PC-9 (cell line): Measurements from ENCODE around the gene PARP4. TPM values are rescaled to one million over a fixed set of nuclear protein-coding genes. Genes with fewer than 3 reads are reported as not detected.

Experiments
- BruUV-seq: library from RNA; stranded (reverse); fragments of 400-500 nt; replicated peaks from 2 replicates; lab custom pipeline; 2021; lab: Mats Ljungman, UMichigan
- CTCF ChIA-PET: fragments of 300-600 bp; sonication (Branson Sonifier 250); formaldehyde crosslinking; loops from one replicate; lab custom pipeline; 2022; ENCODE audit warnings: antibody characterized with exemption; lab: Charles Lee
- POLR2A ChIA-PET: fragments of 300-600 bp; sonication (Branson Sonifier 250); formaldehyde crosslinking; loops from one replicate; lab custom pipeline; 2022; ENCODE audit warnings: antibody characterized with exemption; ENCODE audit not compliant: unreplicated experiment; lab: Charles Lee
- DNase-seq, 2 experiments: peaks; one replicate each; pipeline versions ENCODE4 v3.0.0 to v3.0.0-alpha.2; 2015 to 2022; ENCODE audit warnings: mixed read lengths in 1 of 2
- H2AFZ ChIP-seq: fragments of 200-600 bp; sonication (generic); 2 replicates; pipeline ENCODE4 v1.8.1; 2017; ENCODE audit warnings: antibody characterized with exemption
- H3F3A ChIP-seq: fragments of 200-600 bp; sonication (generic); 2 replicates; pipeline ENCODE4 v1.8.1; 2017; ENCODE audit warnings: antibody characterized with exemption, mild to moderate bottlenecking, low read depth; ENCODE audit not compliant: insufficient read depth
- H3K27ac ChIP-seq: fragments of 200-600 bp; sonication (generic); 2 replicates; pipeline ENCODE4 v1.6.1; 2016; ENCODE audit warnings: mixed run types
- H3K27me3 ChIP-seq: fragments of 200-600 bp; sonication (generic); 2 replicates; pipeline ENCODE4 v1.6.1; 2016; ENCODE audit warnings: low read depth, mixed run types; ENCODE audit not compliant: insufficient read depth
- H3K36me3 ChIP-seq: fragments of 200-600 bp; sonication (generic); 2 replicates; pipeline ENCODE4 v1.6.1; 2016; ENCODE audit warnings: low read depth, mixed run types
- H3K4me1 ChIP-seq: fragments of 200-600 bp; sonication (generic); replicated peaks from 2 replicates; pipeline ENCODE4 v1.6.1; 2016; ENCODE audit warnings: mixed run types; ENCODE audit not compliant: insufficient read depth
- H3K4me2 ChIP-seq: fragments of 200-600 bp; sonication (generic); 2 replicates; pipeline ENCODE4 v1.6.1; 2017; ENCODE audit warnings: mixed run types
- H3K4me3 ChIP-seq: fragments of 200-600 bp; sonication (generic); 2 replicates; pipeline ENCODE4 v1.6.1; 2016; ENCODE audit warnings: mixed run types
- H3K79me2 ChIP-seq: fragments of 200-600 bp; sonication (generic); 2 replicates; pipeline ENCODE4 v1.6.1; 2017; ENCODE audit warnings: low read depth, mixed run types
- H3K9me2 ChIP-seq: fragments of 200-600 bp; sonication (generic); 2 replicates; pipeline ENCODE4 v1.8.1; 2017; ENCODE audit warnings: mild to moderate bottlenecking; ENCODE audit not compliant: insufficient read depth
- H3K9me3 ChIP-seq: fragments of 200-600 bp; sonication (generic); 2 replicates; pipeline ENCODE4 v1.8.1; 2016; ENCODE audit warnings: low read depth; ENCODE audit not compliant: insufficient read depth
- H4K20me1 ChIP-seq: fragments of 200-600 bp; sonication (generic); 2 replicates; pipeline ENCODE4 v1.8.1; 2017; ENCODE audit not compliant: insufficient read depth
- CTCF ChIP-seq: fragments of 200-600 bp; sonication (generic); conservative IDR thresholded peaks from 2 replicates; pipeline ENCODE4 v1.6.1; 2017; ENCODE audit warnings: mixed run types, antibody characterized with exemption, mild to moderate bottlenecking, moderate library complexity
- EZH2 ChIP-seq: fragments of 200-600 bp; sonication (generic); IDR thresholded peaks from 2 replicates; pipeline ENCODE4 v1.8.0; 2017; ENCODE audit warnings: antibody characterized with exemption, low read depth
- intact Hi-C: fragments of 100-400 bp; cut with micrococcal nuclease; formaldehyde crosslinking; loops from one replicate; pipeline ENCODE4 v1.10.0; 2022; ENCODE audit not compliant: unreplicated experiment
- total RNA-seq: library from RNA; stranded (reverse); gene quantifications from 2 replicates; pipeline ENCODE4 v1.2.3, GENCODE V29; 2021

Gene PARP4
- total RNA-seq, 1 experiment from 2014 or later: 80.6 TPM

DNA sequence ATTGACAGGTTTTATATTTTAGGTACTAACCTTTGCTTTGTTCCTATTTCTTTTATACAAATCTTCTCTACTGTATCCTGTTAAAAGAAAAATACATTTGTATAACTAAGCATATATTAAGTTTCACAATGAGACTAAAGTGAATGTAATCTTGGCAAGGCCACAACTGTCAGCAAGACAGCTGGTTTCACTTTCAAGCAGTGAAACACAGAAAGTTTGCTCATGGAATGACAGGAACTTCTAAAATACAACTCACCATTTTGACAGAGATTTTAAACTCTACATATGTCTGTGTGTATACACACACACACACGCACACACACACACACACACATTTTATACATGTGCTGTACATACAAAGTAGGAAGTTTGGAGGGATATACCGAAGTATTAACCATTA lies 53.3 kb downstream of the PARP4 start:
- no peak for TF ChIP-seq CTCF
- TF ChIP-seq EZH2: no peak
- H2AFZ ChIP-seq: no peak overlapping the region
- H3K9me3 ChIP-seq: no peaks in the 10 kb centered on the region
- peaks cover 30% of the 10 kb centered on the region for H3K36me3 ChIP-seq
- H3K9me2 ChIP-seq: no peaks in the 10 kb centered on the region
- H3K27ac ChIP-seq: no peak overlapping the region
- no peak for DNase-seq
- H3K4me2 ChIP-seq: no peak overlapping the region
- H3K27me3 ChIP-seq: no peaks in the 10 kb centered on the region
- intact Hi-C loops: no loop called here
- H3K79me2 ChIP-seq: no peaks in the 10 kb centered on the region
- no TSS peak for BruUV-seq
- H3F3A ChIP-seq: peaks cover 6% of the 10 kb centered on the region; the same call in 1 of the 2 replicates
- CTCF ChIA-PET: no interaction called here
- POLR2A ChIA-PET: no interaction called here
- H3K4me1 ChIP-seq: no peaks in the 10 kb centered on the region
- no peak overlapping the region for H3K4me3 ChIP-seq
- H4K20me1 ChIP-seq: peaks cover 13% of the 10 kb centered on the region; the same call in 1 of the 2 replicates

DNA sequence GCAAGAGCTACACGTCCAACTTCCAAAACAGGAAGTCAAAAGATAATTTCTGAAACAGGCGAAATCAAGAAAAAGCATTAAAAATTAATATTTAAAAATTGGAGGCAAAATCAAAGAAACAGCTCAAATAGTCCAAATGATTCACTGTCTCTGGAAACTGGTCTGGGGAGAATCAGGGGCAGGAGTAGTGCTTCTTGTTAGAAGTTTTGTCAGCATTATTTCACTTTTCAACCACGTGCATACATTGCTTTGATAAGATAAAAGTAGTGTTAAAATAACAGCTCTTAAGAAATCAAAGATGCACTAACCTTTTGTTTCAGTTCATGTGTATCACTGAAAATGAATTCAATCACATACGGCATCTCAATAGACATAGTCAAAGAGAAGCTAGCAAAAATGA lies 53.8 kb downstream of the PARP4 start:
- ChIA-PET CTCF (no interaction called here), POLR2A (no interaction called here)
- peaks cover 25% of the 10 kb centered on the region for H3K36me3 ChIP-seq
- H3K27me3 ChIP-seq: no peaks in the 10 kb centered on the region
- no peak overlapping the region for H2AFZ ChIP-seq
- H3K4me1 ChIP-seq: no peaks in the 10 kb centered on the region
- no peak overlapping the region for H3K4me2 ChIP-seq
- no peak overlapping the region for H3K4me3 ChIP-seq
- H3K9me2 ChIP-seq: no peaks in the 10 kb centered on the region
- H3F3A ChIP-seq: peaks cover 6% of the 10 kb centered on the region; the same call in 1 of the 2 replicates
- intact Hi-C loops: no loop called here
- no peak for TF ChIP-seq EZH2
- no peak for TF ChIP-seq CTCF
- no peak for DNase-seq
- H3K27ac ChIP-seq: no peak overlapping the region
- no peaks in the 10 kb centered on the region for H3K79me2 ChIP-seq
- no peaks in the 10 kb centered on the region for H3K9me3 ChIP-seq
- peaks cover 13% of the 10 kb centered on the region; the same call in 1 of the 2 replicates for H4K20me1 ChIP-seq
- no TSS peak for BruUV-seq

DNA sequence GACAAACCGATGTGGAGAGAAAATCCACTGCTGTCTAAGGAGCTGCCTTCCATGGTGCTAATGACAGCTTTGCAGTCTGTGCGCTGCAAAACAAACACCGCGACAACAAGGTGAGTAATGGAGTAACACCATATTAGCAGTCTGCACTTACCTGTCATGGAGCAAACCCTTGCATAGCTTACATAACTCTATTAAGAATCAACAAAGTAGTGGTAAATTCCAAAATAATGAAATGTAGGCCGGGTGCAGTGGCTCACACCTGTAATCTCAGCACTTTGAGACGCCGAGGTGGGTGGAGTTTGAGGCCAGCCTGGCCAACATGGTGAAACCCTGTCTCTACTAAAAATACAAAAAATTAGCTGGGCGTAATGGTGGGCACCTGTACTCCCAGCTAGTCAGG lies 56.2 kb downstream of the PARP4 start:
- DNase-seq: no peak
- no peak overlapping the region for H3K4me3 ChIP-seq
- ChIA-PET POLR2A (no interaction called here), CTCF (no interaction called here)
- H3K4me2 ChIP-seq: no peak overlapping the region
- no peaks in the 10 kb centered on the region for H3K9me3 ChIP-seq
- TF ChIP-seq EZH2 (no peak), CTCF (no peak)
- H3F3A ChIP-seq: peaks cover 6% of the 10 kb centered on the region; the same call in 1 of the 2 replicates
- BruUV-seq: no TSS peak
- peaks cover 25% of the 10 kb centered on the region for H3K36me3 ChIP-seq
- peaks cover 3% of the 10 kb centered on the region; the same call in 1 of the 2 replicates for H4K20me1 ChIP-seq
- no peaks in the 10 kb centered on the region for H3K4me1 ChIP-seq
- no peaks in the 10 kb centered on the region for H3K27me3 ChIP-seq
- intact Hi-C loops: no loop called here
- no peak overlapping the region for H3K27ac ChIP-seq
- no peak overlapping the region for H2AFZ ChIP-seq
- H3K79me2 ChIP-seq: no peaks in the 10 kb centered on the region
- H3K9me2 ChIP-seq: no peaks in the 10 kb centered on the region
